Peyer's patch (tissue), 4 donors: ENCODE measurements around the gene RAP1GAP.

Source experiments
- POLR2A ChIP-seq, 2 donors: fragments of 450-650 bp; IDR thresholded peaks; one replicate each; pipeline ENCODE4 v1.5.1; 2017; ENCODE audit warnings: antibody characterized with exemption in 2 of 2, mild to moderate bottlenecking in 2 of 2, moderate library complexity in 2 of 2
- TF ChIP-seq, protein P1 (sequence below), 6 experiments: fragments of 450-650 bp in 4 of 6; fragments of 200-600 bp in 2 of 6; sonication (generic) in 1 of 6; IDR thresholded peaks; one replicate each; pipeline ENCODE4 v1.5.1; 2017 to 2019; ENCODE audit warnings: antibody characterized with exemption in 6 of 6, mild to moderate bottlenecking in 3 of 6, moderate library complexity in 1 of 6

DNA sequence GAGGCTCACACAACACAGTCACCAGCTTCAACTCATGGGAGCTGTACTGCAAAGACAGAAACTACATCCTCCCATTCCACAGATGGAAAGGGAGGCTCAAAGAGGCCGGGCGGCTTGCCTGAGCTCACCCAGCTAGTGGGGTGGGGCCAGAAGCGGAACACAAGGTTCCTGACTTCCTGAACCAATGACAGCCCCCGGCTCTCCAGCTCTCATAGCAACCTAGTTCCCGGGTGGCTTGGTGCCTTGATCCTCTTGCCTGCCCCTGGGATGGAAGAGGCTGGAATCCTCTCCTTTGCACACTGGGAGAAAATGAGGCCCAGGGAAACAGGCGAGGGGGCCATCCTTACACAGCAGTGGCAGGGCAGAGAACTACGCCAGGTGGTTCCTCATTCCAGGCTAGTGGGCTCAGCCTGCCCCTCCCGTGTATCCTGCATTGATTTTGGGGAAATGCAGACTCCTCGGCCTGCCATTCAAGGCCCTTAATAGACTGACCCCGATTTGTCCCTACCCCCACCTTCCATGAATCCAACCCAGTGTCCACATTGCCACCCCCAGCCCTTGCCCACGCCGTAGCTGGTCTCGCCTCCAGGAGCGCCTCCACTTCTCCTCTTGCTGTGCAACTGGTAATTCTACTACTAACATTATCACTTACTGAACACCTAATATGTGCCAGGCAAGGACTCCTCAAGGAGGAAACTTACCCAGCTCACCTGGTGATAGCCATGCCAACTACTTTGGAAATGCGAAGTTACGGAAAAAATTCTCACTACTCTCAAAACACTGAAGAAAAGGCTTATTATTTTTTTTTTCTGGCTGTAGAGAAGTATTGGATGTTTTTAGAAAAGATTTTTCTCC is 5.0 kb downstream of the RAP1GAP start:
- TF ChIP-seq, protein P1, sequence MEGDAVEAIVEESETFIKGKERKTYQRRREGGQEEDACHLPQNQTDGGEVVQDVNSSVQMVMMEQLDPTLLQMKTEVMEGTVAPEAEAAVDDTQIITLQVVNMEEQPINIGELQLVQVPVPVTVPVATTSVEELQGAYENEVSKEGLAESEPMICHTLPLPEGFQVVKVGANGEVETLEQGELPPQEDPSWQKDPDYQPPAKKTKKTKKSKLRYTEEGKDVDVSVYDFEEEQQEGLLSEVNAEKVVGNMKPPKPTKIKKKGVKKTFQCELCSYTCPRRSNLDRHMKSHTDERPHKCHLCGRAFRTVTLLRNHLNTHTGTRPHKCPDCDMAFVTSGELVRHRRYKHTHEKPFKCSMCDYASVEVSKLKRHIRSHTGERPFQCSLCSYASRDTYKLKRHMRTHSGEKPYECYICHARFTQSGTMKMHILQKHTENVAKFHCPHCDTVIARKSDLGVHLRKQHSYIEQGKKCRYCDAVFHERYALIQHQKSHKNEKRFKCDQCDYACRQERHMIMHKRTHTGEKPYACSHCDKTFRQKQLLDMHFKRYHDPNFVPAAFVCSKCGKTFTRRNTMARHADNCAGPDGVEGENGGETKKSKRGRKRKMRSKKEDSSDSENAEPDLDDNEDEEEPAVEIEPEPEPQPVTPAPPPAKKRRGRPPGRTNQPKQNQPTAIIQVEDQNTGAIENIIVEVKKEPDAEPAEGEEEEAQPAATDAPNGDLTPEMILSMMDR (IDR thresholded peaks at IDR 0.05): no peak
- no peak for TF ChIP-seq POLR2A (IDR thresholded peaks at IDR 0.05)
